ENCODE measurements around the gene TLR7. TPM values are rescaled to one million over a fixed set of nuclear protein-coding genes. Genes with fewer than 3 reads are reported as not detected.

The TLR7 gene
- total RNA-seq, 1 donor from 2014 or later = 5.4 TPM

DNA sequence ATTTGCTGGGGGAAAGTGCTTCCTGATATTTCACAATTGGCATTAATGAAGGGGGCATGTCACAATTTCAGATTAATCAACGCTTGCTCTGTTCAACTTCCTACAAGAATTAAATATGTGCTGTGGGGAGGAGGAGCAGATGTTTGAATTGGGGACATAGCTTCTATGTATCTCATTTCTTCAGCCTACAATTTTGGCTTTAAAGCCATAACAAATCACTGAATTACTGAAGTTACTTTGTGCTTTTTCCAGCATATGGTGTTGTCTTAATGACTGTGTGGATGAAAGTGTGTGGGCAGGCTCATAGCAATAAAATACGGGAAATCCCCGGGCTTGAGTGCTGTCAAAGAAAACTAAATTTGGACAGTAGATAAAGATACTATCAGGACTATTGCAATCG lies 813 bp downstream of the TLR7 start:
- no peak for DNase-seq
- Mint-ChIP-seq H3K4me1 (peaks cover 67% of the 10 kb centered on the region), H3K27me3 (no peaks in the 10 kb centered on the region), H3K9me3 (no peaks in the 10 kb centered on the region), H3K27ac (peak overlapping the region; percentile 95), H3K4me3 (peak overlapping the region; percentile 84), H3K36me3 (ENCODE audit: low read depth) (peaks cover 8% of the 10 kb centered on the region)
- CTCF ChIA-PET = no interaction called here
- ATAC-seq (ENCODE audit: low read depth) = peak; percentile 26
- TF ChIP-seq, protein P1, sequence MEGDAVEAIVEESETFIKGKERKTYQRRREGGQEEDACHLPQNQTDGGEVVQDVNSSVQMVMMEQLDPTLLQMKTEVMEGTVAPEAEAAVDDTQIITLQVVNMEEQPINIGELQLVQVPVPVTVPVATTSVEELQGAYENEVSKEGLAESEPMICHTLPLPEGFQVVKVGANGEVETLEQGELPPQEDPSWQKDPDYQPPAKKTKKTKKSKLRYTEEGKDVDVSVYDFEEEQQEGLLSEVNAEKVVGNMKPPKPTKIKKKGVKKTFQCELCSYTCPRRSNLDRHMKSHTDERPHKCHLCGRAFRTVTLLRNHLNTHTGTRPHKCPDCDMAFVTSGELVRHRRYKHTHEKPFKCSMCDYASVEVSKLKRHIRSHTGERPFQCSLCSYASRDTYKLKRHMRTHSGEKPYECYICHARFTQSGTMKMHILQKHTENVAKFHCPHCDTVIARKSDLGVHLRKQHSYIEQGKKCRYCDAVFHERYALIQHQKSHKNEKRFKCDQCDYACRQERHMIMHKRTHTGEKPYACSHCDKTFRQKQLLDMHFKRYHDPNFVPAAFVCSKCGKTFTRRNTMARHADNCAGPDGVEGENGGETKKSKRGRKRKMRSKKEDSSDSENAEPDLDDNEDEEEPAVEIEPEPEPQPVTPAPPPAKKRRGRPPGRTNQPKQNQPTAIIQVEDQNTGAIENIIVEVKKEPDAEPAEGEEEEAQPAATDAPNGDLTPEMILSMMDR (IDR thresholded peaks at IDR 0.05) = no peak
- POLR2A ChIA-PET = interaction anchor here (0.6 kb wide), 2 partner anchors 11 to 76 kb away, joined by 6 to 9 read pairs; partner anchors contain the start of gene PRPS2
- intact Hi-C loops (cut with micrococcal nuclease) = no loop called here

DNA sequence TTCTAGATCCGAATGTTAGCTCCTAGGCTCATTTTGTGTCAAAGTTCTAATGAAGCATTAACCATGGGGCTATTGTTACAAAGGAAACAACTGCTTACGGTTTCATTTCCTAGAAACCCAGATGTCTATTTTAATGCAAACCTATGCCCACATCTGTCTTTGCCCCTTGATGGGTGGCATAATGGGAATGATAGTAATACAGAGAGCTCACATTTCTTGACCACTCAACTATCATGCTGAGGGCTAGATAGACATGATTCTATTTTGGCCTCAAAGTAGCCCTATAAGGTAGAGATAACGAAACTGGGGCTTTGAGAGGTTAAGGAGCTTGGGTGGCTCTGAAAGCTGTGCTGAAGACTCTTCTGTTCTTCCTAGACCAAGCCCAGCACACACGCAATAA lies 1.9 kb downstream of the TLR7 start:
- Mint-ChIP-seq H3K4me1 (peaks cover 75% of the 10 kb centered on the region), H3K27me3 (no peaks in the 10 kb centered on the region), H3K36me3 (ENCODE audit: low read depth) (peaks cover 14% of the 10 kb centered on the region), H3K9me3 (no peaks in the 10 kb centered on the region), H3K27ac (peak overlapping the region; percentile 95), H3K4me3 (peak overlapping the region; percentile 84)
- POLR2A ChIA-PET = interaction anchor here (0.6 kb wide), 2 partner anchors 100 to 106 kb away, joined by 3 to 4 read pairs; partner anchors contain the start of gene TMSB4X
- TF ChIP-seq, protein P1 (IDR thresholded peaks at IDR 0.05) = no peak
- ATAC-seq (ENCODE audit: low read depth) (peak; percentile 26), DNase-seq (no peak)
- CTCF ChIA-PET = no interaction called here
- intact Hi-C loops (cut with micrococcal nuclease) = no loop called here

DNA sequence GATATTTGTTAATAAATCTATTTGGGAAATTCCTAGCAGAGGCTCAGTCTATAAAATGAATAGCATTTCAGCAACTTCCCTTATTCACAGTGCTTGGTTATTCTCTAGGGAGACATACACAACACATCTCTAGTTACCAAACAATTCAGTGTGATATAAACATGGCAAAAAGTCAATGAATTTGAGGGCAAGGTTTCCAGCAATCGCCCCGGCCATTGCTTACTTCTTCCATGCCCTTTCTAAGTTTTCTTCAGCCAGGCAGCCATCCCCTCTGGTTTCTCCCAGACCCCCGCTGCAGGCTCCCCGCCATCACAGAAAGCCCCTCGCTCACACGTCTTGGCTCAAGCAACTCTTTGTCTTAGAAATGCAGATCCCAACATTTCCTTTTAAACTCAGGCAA lies 4.4 kb downstream of the TLR7 start:
- peak; percentile 31 for ATAC-seq (ENCODE audit: low read depth)
- intact Hi-C loops (cut with micrococcal nuclease) = no loop called here
- peak overlapping the region; percentile 84 for H3K27ac Mint-ChIP-seq
- POLR2A ChIA-PET = no interaction called here
- H3K36me3 Mint-ChIP-seq (ENCODE audit: low read depth) = peaks cover 18% of the 10 kb centered on the region
- TF ChIP-seq, protein P1 (IDR thresholded peaks at IDR 0.05) = no peak
- peak overlapping the region; percentile 29 for H3K4me3 Mint-ChIP-seq
- peaks cover 82% of the 10 kb centered on the region for H3K4me1 Mint-ChIP-seq
- DNase-seq = no peak
- H3K9me3 Mint-ChIP-seq = no peaks in the 10 kb centered on the region
- no peaks in the 10 kb centered on the region for H3K27me3 Mint-ChIP-seq
- CTCF ChIA-PET = no interaction called here

DNA sequence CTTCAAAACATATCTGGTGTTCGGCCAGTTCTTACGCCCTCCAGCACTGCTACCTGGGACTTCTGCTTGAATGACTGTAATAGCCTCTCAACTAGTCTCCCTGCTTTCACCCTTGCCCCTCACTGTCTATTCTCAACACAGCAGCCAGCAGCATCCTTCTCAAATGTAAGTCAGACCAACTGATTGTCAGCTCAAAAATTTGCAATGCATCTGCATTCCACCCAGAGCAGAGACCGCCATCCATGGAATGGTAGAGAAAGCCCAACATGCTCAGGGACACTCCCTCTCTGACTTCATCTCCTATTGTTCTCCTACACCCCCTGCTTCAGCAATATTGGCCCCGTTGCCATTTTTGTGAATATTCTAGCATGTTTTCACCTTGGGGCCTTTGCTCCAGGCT lies 5.9 kb downstream of the TLR7 start:
- intact Hi-C loops (cut with micrococcal nuclease) = no loop called here
- TF ChIP-seq, protein P1 (IDR thresholded peaks at IDR 0.05) = no peak
- DNase-seq = no peak
- peak overlapping the region; percentile 78 for H3K27ac Mint-ChIP-seq
- POLR2A ChIA-PET = interaction anchor here (0.6 kb wide), 1 partner anchor 177 kb away, joined by 3 read pairs; no protein-coding TSS in a partner anchor
- CTCF ChIA-PET = interaction anchor here (1.2 kb wide), 1 partner anchor 58 kb away, joined by 3 read pairs; no protein-coding TSS in a partner anchor
- peaks cover 25% of the 10 kb centered on the region for H3K36me3 Mint-ChIP-seq (ENCODE audit: low read depth)
- no peak overlapping the region for H3K4me3 Mint-ChIP-seq
- H3K9me3 Mint-ChIP-seq = no peaks in the 10 kb centered on the region
- no peak for ATAC-seq (ENCODE audit: low read depth)
- H3K27me3 Mint-ChIP-seq = no peaks in the 10 kb centered on the region
- H3K4me1 Mint-ChIP-seq = peaks cover 75% of the 10 kb centered on the region

DNA sequence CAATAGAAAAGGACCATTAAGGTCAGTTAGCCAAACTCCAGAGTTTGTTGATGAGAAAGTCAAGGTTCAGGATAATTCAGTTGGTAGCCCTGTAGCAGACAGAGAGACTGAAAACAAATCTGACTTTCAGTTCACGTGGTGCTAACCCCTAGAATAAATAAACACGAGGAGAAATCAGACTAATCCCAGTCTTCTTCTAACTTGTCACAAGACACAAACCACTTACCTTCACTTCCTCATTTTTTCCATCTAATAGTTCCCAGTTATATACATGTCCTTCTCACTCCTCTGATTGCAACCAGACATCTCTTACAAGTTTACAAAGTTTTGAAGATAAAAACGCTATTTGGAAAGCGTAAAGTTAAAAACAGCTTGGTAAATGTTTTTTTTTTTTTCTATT lies 7.7 kb downstream of the TLR7 start:
- intact Hi-C loops (cut with micrococcal nuclease) = no loop called here
- H3K4me3 Mint-ChIP-seq = peak overlapping the region; percentile 15
- CTCF ChIA-PET = no interaction called here
- H3K27me3 Mint-ChIP-seq = no peaks in the 10 kb centered on the region
- ATAC-seq (ENCODE audit: low read depth) = peak; percentile 31
- peaks cover 61% of the 10 kb centered on the region for H3K4me1 Mint-ChIP-seq
- POLR2A ChIA-PET = no interaction called here
- H3K36me3 Mint-ChIP-seq (ENCODE audit: low read depth) = peaks cover 30% of the 10 kb centered on the region
- H3K27ac Mint-ChIP-seq = peak overlapping the region; percentile 83
- H3K9me3 Mint-ChIP-seq = no peaks in the 10 kb centered on the region
- no peak for DNase-seq
- TF ChIP-seq, protein P1 (IDR thresholded peaks at IDR 0.05) = no peak

Measured in activated B cell treated with CpG ODN at 0.5 μM for 24 hours (primary cell).